SKM-1 treated with dmso at 0.1 percent for 144 hours (cell line): Measurements from ENCODE around the gene ABCA7.

ENCODE experiments used
- DNase-seq: peaks from one replicate; lab custom pipeline; 2025; ENCODE audit not compliant: unreplicated experiment; lab: John Stamatoyannopoulos, UW

Gene ABCA7

DNA sequence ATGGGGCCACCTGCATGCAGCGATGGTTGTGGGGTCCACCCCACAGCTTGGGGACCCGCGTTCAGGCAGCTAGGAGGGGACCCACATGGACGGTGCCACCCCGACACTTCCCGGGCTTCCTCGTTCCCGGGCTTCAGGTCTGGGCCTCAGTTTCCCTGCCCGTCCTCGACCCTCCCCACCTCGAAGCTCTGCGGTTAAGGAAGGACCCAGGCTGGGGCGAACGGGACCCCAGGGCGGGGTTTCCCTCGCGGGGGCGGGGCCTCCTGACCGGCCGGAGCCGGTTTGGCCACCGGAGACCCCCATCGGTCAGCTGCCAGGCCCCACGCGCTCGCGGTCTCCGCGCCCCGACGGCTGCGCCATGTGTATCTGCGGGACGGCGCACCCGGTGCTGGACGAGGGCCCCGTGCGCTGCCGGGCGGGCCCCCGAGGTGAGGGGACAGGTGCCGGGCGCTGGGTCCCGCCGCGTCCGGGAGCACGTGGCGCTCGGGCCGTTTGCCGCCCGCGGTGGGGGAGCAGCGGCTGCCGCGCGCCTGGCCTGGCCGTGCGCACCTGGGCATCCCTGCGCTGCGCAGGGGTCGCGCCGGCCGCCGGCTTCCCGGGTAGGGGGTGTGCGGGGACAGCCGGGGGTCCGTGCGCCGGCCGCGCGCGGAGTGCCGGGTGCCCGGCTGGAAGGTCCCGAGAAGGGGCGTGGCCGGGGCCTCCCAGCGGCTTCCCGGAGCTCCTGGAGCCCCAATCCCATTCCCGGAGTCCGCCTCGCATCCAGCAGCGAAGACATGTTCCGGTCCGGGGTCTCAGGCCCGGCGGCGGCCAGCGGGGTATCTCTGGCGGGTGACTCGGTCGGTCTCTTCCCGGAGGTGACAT lies 31.3 kb downstream of the ABCA7 start:
- no peak for DNase-seq

DNA sequence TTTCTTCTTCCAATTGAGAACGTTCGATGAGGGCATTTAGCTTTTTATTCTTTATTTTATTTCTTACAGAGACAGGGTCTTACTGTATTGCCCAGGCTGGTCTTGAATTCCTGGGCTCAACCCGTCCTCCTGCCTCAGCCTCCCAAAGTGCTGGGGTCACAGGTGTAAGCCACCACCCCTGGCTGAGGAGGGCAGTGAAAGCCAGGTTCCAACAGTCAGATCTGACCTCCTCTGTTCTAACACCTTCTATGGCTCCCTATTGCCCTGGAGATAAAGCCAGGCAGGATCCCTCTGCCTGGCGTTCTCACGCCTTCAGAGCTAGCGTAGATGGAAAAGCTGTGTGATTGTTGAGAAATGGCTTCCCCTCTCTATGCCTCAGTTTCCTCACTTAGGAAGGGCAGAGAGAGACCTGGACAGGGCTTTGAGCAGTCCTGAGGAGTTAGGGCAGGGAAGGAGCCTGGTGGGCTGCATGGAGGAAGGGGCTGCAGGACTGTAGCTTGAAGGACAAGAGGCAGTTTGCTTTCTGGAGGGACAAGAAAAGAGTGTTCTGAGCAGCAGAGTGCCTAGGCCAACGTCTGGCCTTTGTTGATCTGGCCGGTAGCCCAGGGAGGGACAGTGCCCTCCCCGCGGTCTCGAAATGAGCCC lies 32.6 kb downstream of the ABCA7 start:
- DNase-seq, result no peak

- DNase-seq, result no peak
These were observed 33.4 kb downstream of the ABCA7 start for GRCh38 chr19:1073063-1073955.

DNA sequence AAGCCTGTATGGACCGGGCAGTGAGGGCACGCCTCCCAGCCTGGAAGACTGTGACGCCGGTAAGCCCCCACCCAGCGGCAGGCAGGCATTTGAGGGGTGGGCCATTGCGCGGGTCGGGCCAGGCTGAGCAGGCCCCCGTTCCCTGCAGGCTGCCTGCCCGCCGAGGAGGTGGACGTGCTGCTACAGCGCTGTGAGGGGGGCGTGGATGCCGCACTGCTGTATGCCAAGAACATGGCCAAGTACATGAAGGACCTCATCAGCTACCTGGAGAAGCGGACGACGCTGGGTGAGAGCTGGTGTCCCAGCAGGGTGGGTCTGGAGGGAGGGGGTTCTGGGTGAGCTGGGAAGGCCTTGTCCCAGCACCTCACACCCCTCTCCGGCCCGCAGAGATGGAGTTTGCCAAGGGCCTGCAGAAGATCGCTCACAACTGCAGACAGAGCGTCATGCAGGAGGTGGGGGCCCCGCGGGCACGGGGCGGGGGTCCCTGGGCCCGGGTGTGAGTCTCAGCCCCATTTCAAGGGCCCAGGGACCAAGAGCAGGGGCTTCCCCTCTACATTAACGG lies 34.1 kb downstream of the ABCA7 start:
- DNase-seq, result no peak

- no peak for DNase-seq
These were observed 34.8 kb downstream of the ABCA7 start for GRCh38 chr19:1074544-1075283.

DNA sequence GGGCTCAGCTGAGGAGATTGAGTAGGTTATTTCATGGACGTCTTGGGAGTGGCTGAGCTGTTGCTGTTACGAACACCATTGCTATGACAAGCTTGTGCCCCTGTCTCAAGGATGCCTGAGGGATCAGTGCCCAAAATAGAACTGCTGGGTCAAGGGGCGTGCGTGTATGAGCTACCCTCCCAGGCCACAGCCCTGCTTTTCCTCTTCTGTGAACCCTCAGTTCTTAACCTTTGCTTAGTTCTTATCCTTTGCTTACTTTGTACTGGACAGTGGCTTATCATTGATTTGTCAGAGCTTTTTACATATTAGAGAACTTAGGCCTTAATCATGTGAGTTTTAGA lies 36.1 kb downstream of the ABCA7 start:
- no peak for DNase-seq

- DNase-seq, result peak; percentile 62
These were observed 37.0 kb downstream of the ABCA7 start for GRCh38 chr19:1076951-1077350.

DNA sequence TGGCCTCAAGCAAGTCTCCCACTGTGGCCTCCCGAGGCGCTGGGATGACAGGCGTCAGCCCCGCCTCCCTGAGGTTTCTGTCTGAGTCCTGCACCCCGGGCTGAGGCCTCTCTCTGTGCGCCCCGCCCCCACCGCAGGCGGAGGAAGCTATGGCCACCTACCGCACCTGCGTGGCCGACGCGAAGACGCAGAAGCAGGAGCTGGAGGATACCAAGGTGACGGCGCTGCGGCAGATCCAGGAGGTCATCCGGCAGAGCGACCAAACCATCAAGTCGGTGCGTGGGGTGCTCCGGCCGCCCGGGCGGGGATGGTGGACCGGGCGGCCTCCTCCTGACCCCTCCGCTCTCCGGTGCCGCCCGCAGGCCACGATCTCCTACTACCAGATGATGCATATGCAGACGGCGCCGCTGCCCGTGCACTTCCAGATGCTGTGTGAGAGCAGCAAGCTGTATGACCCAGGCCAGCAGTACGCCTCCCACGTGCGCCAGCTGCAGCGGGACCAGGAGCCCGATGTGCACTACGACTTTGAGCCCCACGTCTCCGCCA lies 39.7 kb downstream of the ABCA7 start:
- DNase-seq, result no peak

GRCh38 chr19:1080360-1081161 lies 40.7 kb downstream of the ABCA7 start:
- DNase-seq, result no peak

DNA sequence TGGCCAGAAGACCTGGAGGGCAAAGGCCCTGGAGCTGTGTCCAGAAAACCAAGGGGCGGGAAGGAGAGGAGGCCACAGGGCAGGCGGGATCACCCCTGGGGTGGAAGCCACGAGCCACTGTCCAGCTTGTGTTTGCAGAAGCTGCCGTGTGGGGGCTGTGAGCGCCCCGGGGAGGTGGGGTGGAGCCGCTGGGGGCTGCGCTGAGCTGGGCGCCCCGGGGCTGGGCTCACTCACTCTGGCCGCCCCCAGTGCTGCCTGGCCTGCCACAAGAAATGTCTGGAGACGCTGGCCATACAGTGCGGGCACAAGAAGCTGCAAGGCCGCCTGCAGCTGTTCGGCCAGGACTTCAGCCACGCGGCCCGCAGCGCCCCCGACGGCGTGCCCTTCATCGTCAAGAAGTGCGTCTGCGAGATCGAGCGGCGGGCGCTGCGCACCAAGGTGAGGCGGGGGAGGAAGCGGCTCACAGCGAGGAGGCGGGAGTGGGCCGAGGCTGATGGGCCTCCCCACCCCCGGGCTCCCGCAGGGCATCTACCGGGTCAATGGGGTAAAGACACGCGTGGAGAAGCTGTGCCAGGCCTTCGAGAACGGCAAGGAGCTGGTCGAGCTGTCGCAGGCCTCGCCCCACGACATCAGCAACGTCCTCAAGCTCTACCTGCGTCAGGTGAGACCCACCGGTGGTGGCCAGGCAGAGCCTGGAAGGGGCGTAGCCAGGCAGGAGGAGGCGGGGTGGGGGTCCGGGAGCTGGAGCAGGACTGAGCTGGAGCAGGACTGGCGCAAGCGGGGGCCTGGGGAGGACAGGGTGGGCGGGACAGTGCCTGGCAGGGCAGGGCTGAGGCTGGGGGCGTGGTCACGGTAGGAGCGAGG lies 41.6 kb downstream of the ABCA7 start:
- DNase-seq, result no peak

- DNase-seq, result no peak
These were observed 42.4 kb downstream of the ABCA7 start for GRCh38 chr19:1082165-1082927.

GRCh38 chr19:1082928-1083816 lies 43.3 kb downstream of the ABCA7 start:
- no peak for DNase-seq

- no peak for DNase-seq
These were observed 44.3 kb downstream of the ABCA7 start for GRCh38 chr19:1084024-1084868.

- no peak for DNase-seq
These were observed 45.2 kb downstream of the ABCA7 start for GRCh38 chr19:1085053-1085658.

DNA sequence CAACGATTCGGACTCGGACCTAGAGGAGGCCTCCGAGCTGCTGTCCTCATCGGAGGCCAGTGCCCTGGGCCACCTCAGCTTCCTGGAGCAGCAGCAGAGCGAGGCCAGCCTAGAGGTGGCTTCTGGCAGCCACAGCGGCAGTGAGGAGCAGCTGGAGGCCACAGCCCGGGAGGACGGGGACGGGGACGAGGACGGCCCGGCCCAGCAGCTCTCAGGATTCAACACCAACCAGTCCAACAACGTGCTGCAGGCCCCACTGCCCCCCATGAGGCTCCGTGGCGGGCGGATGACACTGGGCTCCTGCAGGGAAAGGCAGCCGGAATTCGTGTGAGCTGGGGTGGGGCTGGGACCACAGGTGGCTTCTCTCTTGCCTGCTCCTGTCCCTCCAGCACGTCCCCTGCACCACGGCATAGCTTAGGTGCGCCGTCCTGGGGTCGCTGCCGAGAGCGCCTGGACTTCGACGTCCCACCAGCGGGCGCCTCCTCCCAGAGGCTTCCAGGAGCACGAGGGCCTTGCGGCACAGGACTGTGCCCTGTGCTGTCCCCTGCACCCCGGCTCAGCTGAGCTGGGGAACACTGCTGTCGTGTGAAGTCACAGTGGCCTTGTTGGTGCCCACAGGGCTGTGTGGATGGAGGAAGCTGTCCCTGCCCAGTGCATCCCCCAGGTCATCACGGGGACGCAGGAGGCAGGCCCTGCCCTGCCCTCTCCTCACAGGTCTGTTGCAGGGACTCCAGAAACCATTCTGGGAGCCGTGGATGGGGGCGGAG lies 46.0 kb downstream of the ABCA7 start:
- no peak for DNase-seq
